Measurements from ENCODE around the gene FAM227B. TPM values are rescaled to one million over a fixed set of nuclear protein-coding genes. Genes with fewer than 3 reads are reported as not detected.
"Not testable (repeated sequence)": the region's sequence is repeated elsewhere in the genome, so short reads cannot be mapped to it uniquely, and the experiment has no call there.

The FAM227B gene
- polyA plus RNA-seq, 1 experiment, result 5.0 TPM

DNA sequence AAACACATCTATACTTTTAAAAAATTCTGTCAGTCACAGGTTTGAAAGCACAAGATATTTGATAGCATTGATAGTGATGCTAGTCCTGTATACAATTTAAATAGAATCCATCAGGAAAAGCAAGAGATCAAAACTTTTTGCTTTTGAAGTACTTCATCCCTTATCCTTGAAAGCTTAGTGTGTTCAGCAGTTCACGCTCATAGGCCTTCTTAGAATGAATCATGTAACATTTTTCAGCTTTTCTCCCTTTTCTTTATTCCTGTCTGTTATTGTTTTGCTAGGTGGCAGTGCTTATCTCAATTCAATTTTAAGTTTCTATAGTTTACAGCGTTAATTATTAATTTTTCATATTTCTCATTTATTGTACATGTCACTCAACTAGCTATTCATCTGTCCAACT, 128.5 kb downstream of the FAM227B start:
- H3K36me3 ChIP-seq (ENCODE audit: control insufficient read depth, insufficient read depth, low read length), result no peaks in the 10 kb centered on the region
- ChIA-PET POLR2A (interaction anchor here (1.0 kb wide), 1 partner anchor 371 kb away, joined by 4 read pairs; no protein-coding TSS in a partner anchor), CTCF (no interaction called here)
- no peaks in the 10 kb centered on the region for H3K27me3 ChIP-seq (ENCODE audit: control insufficient read depth, insufficient read depth, low read length)
- no peak overlapping the region for H3K4me3 ChIP-seq (ENCODE audit: low read depth, low read length)
- TF ChIP-seq, protein P1, sequence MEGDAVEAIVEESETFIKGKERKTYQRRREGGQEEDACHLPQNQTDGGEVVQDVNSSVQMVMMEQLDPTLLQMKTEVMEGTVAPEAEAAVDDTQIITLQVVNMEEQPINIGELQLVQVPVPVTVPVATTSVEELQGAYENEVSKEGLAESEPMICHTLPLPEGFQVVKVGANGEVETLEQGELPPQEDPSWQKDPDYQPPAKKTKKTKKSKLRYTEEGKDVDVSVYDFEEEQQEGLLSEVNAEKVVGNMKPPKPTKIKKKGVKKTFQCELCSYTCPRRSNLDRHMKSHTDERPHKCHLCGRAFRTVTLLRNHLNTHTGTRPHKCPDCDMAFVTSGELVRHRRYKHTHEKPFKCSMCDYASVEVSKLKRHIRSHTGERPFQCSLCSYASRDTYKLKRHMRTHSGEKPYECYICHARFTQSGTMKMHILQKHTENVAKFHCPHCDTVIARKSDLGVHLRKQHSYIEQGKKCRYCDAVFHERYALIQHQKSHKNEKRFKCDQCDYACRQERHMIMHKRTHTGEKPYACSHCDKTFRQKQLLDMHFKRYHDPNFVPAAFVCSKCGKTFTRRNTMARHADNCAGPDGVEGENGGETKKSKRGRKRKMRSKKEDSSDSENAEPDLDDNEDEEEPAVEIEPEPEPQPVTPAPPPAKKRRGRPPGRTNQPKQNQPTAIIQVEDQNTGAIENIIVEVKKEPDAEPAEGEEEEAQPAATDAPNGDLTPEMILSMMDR (IDR thresholded peaks at IDR 0.05; ENCODE audit: insufficient read depth, low read depth, low read length), result no peak
- no peak for DNase-seq (ENCODE audit: low read depth)

DNA sequence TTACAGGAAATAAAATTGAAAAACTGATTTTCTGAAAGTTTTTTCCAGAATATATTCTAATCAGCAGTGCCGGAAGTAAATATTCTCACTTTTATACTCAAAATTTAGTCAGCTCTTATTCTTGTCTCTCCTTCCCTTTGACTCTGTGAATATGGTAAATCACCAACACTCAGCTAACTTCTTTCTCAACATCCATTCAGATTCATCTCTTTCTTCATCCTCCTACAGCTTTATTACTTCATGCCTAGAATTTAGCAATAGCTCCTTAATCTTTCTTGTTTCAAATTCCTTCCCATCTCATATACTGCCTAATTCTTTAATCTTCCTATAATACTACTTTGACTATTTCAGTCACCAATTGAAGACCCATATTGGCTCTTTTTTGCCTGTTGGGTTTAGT, 129.7 kb downstream of the FAM227B start:
- ChIA-PET POLR2A (interaction anchor here (0.7 kb wide), 1 partner anchor 138 kb away, joined by 3 read pairs; no protein-coding TSS in a partner anchor), CTCF (interaction anchor here (1.0 to 1.2 kb wide), 2 partner anchors 20 to 68 kb away, joined by 4 to 5 read pairs; partner anchors contain the start of gene FGF7)
- Histone ChIP-seq H3K4me3 (ENCODE audit: low read depth, low read length) (no peak overlapping the region), H3K27me3 (ENCODE audit: control insufficient read depth, insufficient read depth, low read length) (no peaks in the 10 kb centered on the region), H3K36me3 (ENCODE audit: control insufficient read depth, insufficient read depth, low read length) (no peaks in the 10 kb centered on the region)
- no peak for DNase-seq (ENCODE audit: low read depth)
- TF ChIP-seq, protein P1 (IDR thresholded peaks at IDR 0.05; ENCODE audit: insufficient read depth, low read depth, low read length), result no peak

DNA sequence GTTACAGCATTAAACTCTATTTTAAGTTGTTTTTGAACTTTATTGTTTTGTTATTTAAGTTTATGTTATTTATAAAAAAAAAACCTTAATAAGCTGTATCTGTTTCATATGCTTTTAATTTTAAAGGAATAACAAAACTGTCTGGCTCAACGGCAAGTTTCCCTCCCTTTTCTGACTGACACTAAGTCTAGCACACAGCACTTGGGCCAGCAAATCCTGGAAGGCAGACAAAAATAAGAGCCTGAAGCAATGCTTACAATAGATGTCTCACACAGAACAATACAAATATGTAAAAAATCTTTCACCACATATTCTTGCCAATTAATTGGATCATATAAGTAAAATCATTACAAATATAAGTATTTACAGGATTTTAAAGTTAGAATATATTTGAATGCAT, 135.2 kb downstream of the FAM227B start:
- POLR2A ChIA-PET; H3K27me3 ChIP-seq (ENCODE audit: control insufficient read depth, insufficient read depth, low read length); DNase-seq (ENCODE audit: low read depth); CTCF ChIA-PET; H3K4me3 ChIP-seq (ENCODE audit: low read depth, low read length); H3K36me3 ChIP-seq (ENCODE audit: control insufficient read depth, insufficient read depth, low read length): not testable (repeated sequence)

DNA sequence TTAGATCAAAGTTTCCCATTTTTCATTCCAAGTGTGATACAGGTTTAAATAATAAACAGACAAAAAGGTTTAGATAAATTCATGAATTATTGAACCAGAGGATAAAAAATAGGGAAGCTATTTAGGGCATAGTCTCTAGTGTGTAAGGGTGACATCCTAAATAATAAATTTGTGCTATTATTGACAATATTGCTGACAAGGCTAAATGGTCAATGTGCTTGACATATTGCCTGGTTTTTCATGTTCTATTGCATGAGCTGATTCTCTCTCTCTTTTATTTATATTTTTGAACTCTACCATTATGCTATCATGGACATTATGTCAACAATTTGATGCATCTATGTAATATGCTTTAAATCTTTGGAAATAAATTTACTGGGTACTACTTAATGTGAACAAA, 141.6 kb downstream of the FAM227B start:
- H3K27me3 ChIP-seq (ENCODE audit: control insufficient read depth, insufficient read depth, low read length); H3K36me3 ChIP-seq (ENCODE audit: control insufficient read depth, insufficient read depth, low read length); CTCF ChIA-PET; POLR2A ChIA-PET; H3K4me3 ChIP-seq (ENCODE audit: low read depth, low read length); DNase-seq (ENCODE audit: low read depth): not testable (repeated sequence)

GRCh38 chr15:49478021-49478420, 142.6 kb downstream of the FAM227B start:
- H3K36me3 ChIP-seq (ENCODE audit: control insufficient read depth, insufficient read depth, low read length); DNase-seq (ENCODE audit: low read depth); POLR2A ChIA-PET; H3K4me3 ChIP-seq (ENCODE audit: low read depth, low read length); H3K27me3 ChIP-seq (ENCODE audit: control insufficient read depth, insufficient read depth, low read length); CTCF ChIA-PET: not testable (repeated sequence)

GRCh38 chr15:49473031-49473430, 147.6 kb downstream of the FAM227B start:
- DNase-seq (ENCODE audit: low read depth), result no peak
- POLR2A ChIA-PET, result no interaction called here
- TF ChIP-seq, protein P1 (IDR thresholded peaks at IDR 0.05; ENCODE audit: insufficient read depth, low read depth, low read length), result no peak
- H3K36me3 ChIP-seq (ENCODE audit: control insufficient read depth, insufficient read depth, low read length), result no peaks in the 10 kb centered on the region
- CTCF ChIA-PET, result no interaction called here
- no peak overlapping the region for H3K4me3 ChIP-seq (ENCODE audit: low read depth, low read length)
- H3K27me3 ChIP-seq (ENCODE audit: control insufficient read depth, insufficient read depth, low read length), result no peaks in the 10 kb centered on the region

DNA sequence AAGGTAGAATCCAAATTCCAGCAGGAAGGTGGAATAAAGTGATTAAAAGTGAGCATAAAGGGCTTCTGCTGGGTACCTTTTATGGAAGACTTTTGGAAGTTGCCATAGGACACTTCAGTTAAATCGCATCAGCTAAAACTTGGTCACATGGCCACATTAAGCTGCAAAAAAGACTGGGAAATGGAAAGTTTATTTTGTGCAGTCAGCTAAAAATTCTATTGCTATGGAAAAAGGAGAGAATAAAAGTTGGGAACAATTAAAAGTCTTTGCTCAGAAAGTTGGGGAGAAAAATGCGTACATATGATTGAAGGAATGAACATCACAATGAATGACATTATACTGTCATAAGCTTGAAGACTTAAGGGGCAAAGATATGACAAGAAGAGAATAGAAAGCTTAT, 148.3 kb downstream of the FAM227B start:
- TF ChIP-seq, protein P1 (IDR thresholded peaks at IDR 0.05; ENCODE audit: insufficient read depth, low read depth, low read length), result no peak
- H3K4me3 ChIP-seq (ENCODE audit: low read depth, low read length), result no peak overlapping the region
- no peak for DNase-seq (ENCODE audit: low read depth)
- POLR2A ChIA-PET, result interaction anchor here (0.6 kb wide), 1 partner anchor 12 kb away, joined by 4 read pairs; no protein-coding TSS in a partner anchor
- H3K27me3 ChIP-seq (ENCODE audit: control insufficient read depth, insufficient read depth, low read length), result no peaks in the 10 kb centered on the region
- H3K36me3 ChIP-seq (ENCODE audit: control insufficient read depth, insufficient read depth, low read length), result no peaks in the 10 kb centered on the region
- CTCF ChIA-PET, result interaction anchor here (0.6 to 1.1 kb wide), 3 partner anchors 60 to 353 kb away, joined by 3 to 5 read pairs (median 4); partner anchors contain the start of genes DTWD1 and FAM227B

Measured in BJ (cell line).